Gastroesophageal sphincter (tissue), 4 donors: ENCODE results near the gene CCNB3. TPM values are rescaled to one million over a fixed set of nuclear protein-coding genes. Genes with fewer than 3 reads are reported as not detected.

Experiments
- ATAC-seq: fragments of 150-250 bp; one replicate; pipeline ENCODE4 v1.9.1; 2016; ENCODE audit warnings: mild to moderate bottlenecking, moderate library complexity
- H3K27ac ChIP-seq, 4 donors: fragments of 200-600 bp; sonication (generic) in 3 of 4; 1 replicate in 3 of 4; 2 replicates in 1 of 4; pipeline ENCODE4 v1.5.1; 2016 to 2019
- H3K27me3 ChIP-seq: fragments of 200-600 bp; sonication (generic); one replicate; pipeline ENCODE4 v1.5.1; 2019
- H3K36me3 ChIP-seq, 2 donors: fragments of 200-600 bp; sonication (generic); one replicate each; pipeline ENCODE4 v1.5.1; 2019; ENCODE audit warnings: control low read depth in 1 of 2
- H3K4me1 ChIP-seq, 3 donors: fragments of 200-600 bp; sonication (generic); 1 replicate in 2 of 3; 2 replicates in 1 of 3; pipeline ENCODE4 v1.5.1; 2016 to 2019; ENCODE audit warnings: control low read depth in 2 of 3
- H3K4me3 ChIP-seq, 2 donors: fragments of 200-600 bp; sonication (generic); one replicate each; pipeline ENCODE4 v1.5.1; 2019; ENCODE audit warnings: mild to moderate bottlenecking in 1 of 2, moderate library complexity in 1 of 2
- H3K9me3 ChIP-seq, 3 donors: fragments of 200-600 bp; sonication (generic); one replicate each; pipeline ENCODE4 v1.5.1; 2017 to 2019; ENCODE audit warnings: control low read depth in 2 of 3
- EP300 ChIP-seq: sonication (generic); formaldehyde crosslinking; IDR thresholded peaks from one replicate; pipeline ENCODE4 v1.6.1; 2017; ENCODE audit warnings: antibody characterized with exemption, mild to moderate bottlenecking
- POLR2A ChIP-seq, 2 donors: fragments of 450-650 bp; IDR thresholded peaks; one replicate each; pipeline ENCODE4 v1.6.1; 2017; ENCODE audit warnings: antibody characterized with exemption in 2 of 2, mild to moderate bottlenecking in 2 of 2, moderate library complexity in 1 of 2
- POLR2AphosphoS5 ChIP-seq: sonication (generic); formaldehyde crosslinking; IDR thresholded peaks from one replicate; pipeline ENCODE4 v1.6.1; 2017; ENCODE audit warnings: antibody characterized with exemption
- WGBS, 2 donors: methylation state at CpG; one replicate each; pipeline ENCODE4 v1.1.5; 2018; ENCODE audit warnings: low coverage in 1 of 2; 5-methylcytosine and 5-hydroxymethylcytosine counted together
- total RNA-seq, 4 donors: library from RNA; depleted of rRNA; stranded (reverse); fragments of >200 nt; gene quantifications; one replicate each; pipeline ENCODE4 v1.1.0, GENCODE V29; 2016
- TF ChIP-seq, protein P1 (sequence below), 4 experiments: fragments of 200-600 bp in 2 of 4; fragments of 450-650 bp in 2 of 4; sonication (generic) in 1 of 4; IDR thresholded peaks; one replicate each; pipeline ENCODE4 v1.5.1; 2017 to 2019; ENCODE audit warnings: antibody characterized with exemption in 4 of 4, mild to moderate bottlenecking in 2 of 4, moderate library complexity in 2 of 4

The CCNB3 gene
- total RNA-seq, 4 donors from 2014 or later = 0.27 to 1.0 (median 0.40) TPM; not detected in 1

DNA sequence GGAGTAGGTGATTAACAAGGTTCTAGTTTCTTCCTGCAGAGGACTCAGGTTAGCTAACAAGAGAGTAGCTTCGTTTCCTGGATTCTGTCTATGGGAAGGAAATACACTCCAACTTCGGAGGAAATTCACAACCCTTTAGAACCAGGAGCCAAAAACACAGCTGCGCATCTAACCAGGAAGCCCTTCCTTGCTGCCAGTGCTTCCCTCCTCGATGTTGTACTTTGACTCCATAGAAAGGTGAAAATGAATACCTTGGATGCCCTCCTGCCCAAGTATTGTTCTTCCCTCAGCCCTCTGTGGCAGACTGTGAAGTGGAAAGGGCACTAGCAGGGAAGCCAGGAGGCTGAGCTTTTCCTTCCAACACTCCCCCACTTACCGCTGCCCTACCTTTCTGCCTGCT lies 38.8 kb upstream of the CCNB3 start:
- no peaks in the 10 kb centered on the region for H3K36me3 ChIP-seq
- 20 to 63% methylated on average over 1 to 5 of the region's 5 CpGs for whole genome bisulfite sequencing, 2 donors
- ATAC-seq = no peak
- H3K27ac ChIP-seq = no peak overlapping the region
- no peak overlapping the region for H3K4me3 ChIP-seq
- TF ChIP-seq POLR2AphosphoS5 = no peak
- no peak for TF ChIP-seq EP300
- TF ChIP-seq, protein P1, sequence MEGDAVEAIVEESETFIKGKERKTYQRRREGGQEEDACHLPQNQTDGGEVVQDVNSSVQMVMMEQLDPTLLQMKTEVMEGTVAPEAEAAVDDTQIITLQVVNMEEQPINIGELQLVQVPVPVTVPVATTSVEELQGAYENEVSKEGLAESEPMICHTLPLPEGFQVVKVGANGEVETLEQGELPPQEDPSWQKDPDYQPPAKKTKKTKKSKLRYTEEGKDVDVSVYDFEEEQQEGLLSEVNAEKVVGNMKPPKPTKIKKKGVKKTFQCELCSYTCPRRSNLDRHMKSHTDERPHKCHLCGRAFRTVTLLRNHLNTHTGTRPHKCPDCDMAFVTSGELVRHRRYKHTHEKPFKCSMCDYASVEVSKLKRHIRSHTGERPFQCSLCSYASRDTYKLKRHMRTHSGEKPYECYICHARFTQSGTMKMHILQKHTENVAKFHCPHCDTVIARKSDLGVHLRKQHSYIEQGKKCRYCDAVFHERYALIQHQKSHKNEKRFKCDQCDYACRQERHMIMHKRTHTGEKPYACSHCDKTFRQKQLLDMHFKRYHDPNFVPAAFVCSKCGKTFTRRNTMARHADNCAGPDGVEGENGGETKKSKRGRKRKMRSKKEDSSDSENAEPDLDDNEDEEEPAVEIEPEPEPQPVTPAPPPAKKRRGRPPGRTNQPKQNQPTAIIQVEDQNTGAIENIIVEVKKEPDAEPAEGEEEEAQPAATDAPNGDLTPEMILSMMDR (IDR thresholded peaks at IDR 0.05) = no peak
- no peak for TF ChIP-seq POLR2A (IDR thresholded peaks at IDR 0.05)
- H3K4me1 ChIP-seq = no peaks in the 10 kb centered on the region
- no peaks in the 10 kb centered on the region for H3K27me3 ChIP-seq
- H3K9me3 ChIP-seq = no peaks in the 10 kb centered on the region

GRCh38 chrX:50167366-50167765 lies 37.2 kb upstream of the CCNB3 start:
- TF ChIP-seq POLR2AphosphoS5 (no peak), EP300 (no peak), POLR2A (IDR thresholded peaks at IDR 0.05) (no peak)
- TF ChIP-seq, protein P1 (IDR thresholded peaks at IDR 0.05) = no peak
- WGBS, 2 donors = 43 to 82% methylated on average over 2 to 3 of the region's 7 CpGs
- ATAC-seq = no peak

GRCh38 chrX:50168241-50168687 lies 36.3 kb upstream of the CCNB3 start:
- Histone ChIP-seq H3K27me3 (no peaks in the 10 kb centered on the region), H3K27ac (no peak overlapping the region), H3K4me1 (no peaks in the 10 kb centered on the region), H3K9me3 (no peaks in the 10 kb centered on the region), H3K4me3 (no peak overlapping the region), H3K36me3 (no peaks in the 10 kb centered on the region)
- WGBS, 2 donors = 70 to 80% methylated on average over 3 to 5 of the region's 5 CpGs
- ATAC-seq = no peak
- no peak for TF ChIP-seq POLR2AphosphoS5
- TF ChIP-seq EP300 = no peak
- no peak for TF ChIP-seq POLR2A (IDR thresholded peaks at IDR 0.05)
- TF ChIP-seq, protein P1 (IDR thresholded peaks at IDR 0.05) = no peak

More at GRCh38 chrX:50167366-50167765, 37.2 kb upstream of the CCNB3 start:
- no peak overlapping the region for H3K27ac ChIP-seq
- H3K9me3 ChIP-seq = no peaks in the 10 kb centered on the region
- H3K4me3 ChIP-seq = no peak overlapping the region
- H3K27me3 ChIP-seq = no peaks in the 10 kb centered on the region
- no peaks in the 10 kb centered on the region for H3K36me3 ChIP-seq
- H3K4me1 ChIP-seq = no peaks in the 10 kb centered on the region

- no peaks in the 10 kb centered on the region for H3K4me1 ChIP-seq
- ATAC-seq = no peak
- H3K9me3 ChIP-seq = no peaks in the 10 kb centered on the region
- 67 to 80% methylated on average over 2 of the region's 3 CpGs for WGBS, 2 donors
- no peaks in the 10 kb centered on the region for H3K36me3 ChIP-seq
- no peaks in the 10 kb centered on the region for H3K27me3 ChIP-seq
- TF ChIP-seq EP300 = no peak
- TF ChIP-seq POLR2A (IDR thresholded peaks at IDR 0.05) = no peak
- TF ChIP-seq, protein P1 (IDR thresholded peaks at IDR 0.05) = no peak
- TF ChIP-seq POLR2AphosphoS5 = no peak
- H3K4me3 ChIP-seq = no peak overlapping the region
- H3K27ac ChIP-seq = no peak overlapping the region
Observed at GRCh38 chrX:50169717-50170116, 34.8 kb upstream of the CCNB3 start.

DNA sequence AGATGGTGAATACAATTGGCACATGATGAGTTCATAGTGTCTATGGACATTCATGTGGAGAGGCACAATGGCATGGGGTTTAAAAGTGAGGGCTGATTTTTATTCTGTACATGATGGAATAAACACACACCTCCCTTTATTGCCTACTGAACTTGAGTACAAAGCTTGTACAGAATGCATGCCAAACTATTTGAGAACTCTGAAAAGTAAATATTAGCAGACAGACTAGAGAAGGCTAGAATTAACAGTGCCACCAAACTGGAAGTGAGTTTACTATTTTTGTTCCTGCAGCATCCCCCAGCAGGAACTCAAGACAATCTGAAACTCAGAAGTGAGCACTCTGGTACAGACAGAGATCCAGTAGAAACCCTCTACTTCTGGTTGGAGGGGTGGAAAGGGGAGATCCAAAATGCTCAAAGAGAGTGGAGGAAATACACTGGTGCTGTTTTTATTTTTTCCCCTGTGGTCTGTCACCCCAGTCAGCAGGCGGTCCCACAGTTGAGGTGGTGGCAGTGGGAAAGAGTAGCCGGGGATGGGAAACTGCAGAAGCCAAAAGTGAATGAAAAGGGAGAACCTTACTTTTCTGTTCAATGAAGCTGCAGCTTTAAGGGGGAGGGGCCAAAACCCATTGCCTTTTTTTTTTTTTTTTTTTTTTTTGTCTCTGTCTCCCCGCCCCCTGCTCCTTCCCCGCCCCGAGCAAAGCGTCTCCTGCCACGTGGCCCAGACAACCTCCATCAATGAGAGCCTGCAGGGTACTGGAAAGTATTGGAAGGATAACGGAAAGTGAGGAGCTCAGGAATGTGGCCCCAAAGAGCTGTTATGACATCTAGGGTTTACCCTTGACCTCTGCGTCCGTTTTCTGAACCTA lies 24.3 kb upstream of the CCNB3 start:
- H3K27ac ChIP-seq = no peak overlapping the region
- no peaks in the 10 kb centered on the region for H3K4me1 ChIP-seq
- H3K36me3 ChIP-seq = no peaks in the 10 kb centered on the region
- no peaks in the 10 kb centered on the region for H3K27me3 ChIP-seq
- ATAC-seq = no peak
- TF ChIP-seq POLR2A (IDR thresholded peaks at IDR 0.05) = no peak
- TF ChIP-seq EP300 = no peak
- TF ChIP-seq, protein P1 (IDR thresholded peaks at IDR 0.05) = no peak
- no peak for TF ChIP-seq POLR2AphosphoS5
- WGBS, 2 donors = 67% methylated on average over 1 of the region's 10 CpGs; no CpG with 5 or more reads in 1 of the 2 donors
- H3K9me3 ChIP-seq = no peaks in the 10 kb centered on the region
- no peak overlapping the region for H3K4me3 ChIP-seq
